Esophagus muscularis mucosa (tissue), 4 donors: Measurements from ENCODE around the gene ALKBH1. TPM values are rescaled to one million over a fixed set of nuclear protein-coding genes. Genes with fewer than 3 reads are reported as not detected.
"Not testable (repeated sequence)": the region's sequence is repeated elsewhere in the genome, so short reads cannot be mapped to it uniquely, and the experiment has no call there.

Source experiments
- DNase-seq: peaks from one replicate; pipeline ENCODE4 v3.0.0-alpha.2; 2017; ENCODE audit errors: extremely low spot score
- H3K27ac ChIP-seq, 4 donors: fragments of 200-600 bp; sonication (generic); replicated peaks in 1 of 4; 1 replicate in 3 of 4; 2 replicates in 1 of 4; pipeline ENCODE4 v1.5.1; 2016 to 2019; ENCODE audit warnings: mild to moderate bottlenecking in 1 of 4
- H3K27me3 ChIP-seq, 4 donors: fragments of 200-600 bp; sonication (generic); one replicate each; pipeline versions ENCODE4 v1.5.1 to v1.6.0; 2016 to 2019
- H3K36me3 ChIP-seq, 4 donors: fragments of 200-600 bp; sonication (generic); one replicate each; pipeline ENCODE4 v1.5.1; 2016 to 2019
- H3K4me1 ChIP-seq, 4 donors: fragments of 200-600 bp; sonication (generic); one replicate each; pipeline ENCODE4 v1.5.1; 2016 to 2019
- H3K4me3 ChIP-seq, 4 donors: fragments of 200-600 bp; sonication (generic); 1 replicate in 2 of 4; 2 replicates in 2 of 4; pipeline ENCODE4 v1.5.1; 2016 to 2019; ENCODE audit warnings: mild to moderate bottlenecking in 4 of 4, moderate library complexity in 1 of 4
- H3K9me3 ChIP-seq, 4 donors: fragments of 200-600 bp; sonication (generic); 1 replicate in 3 of 4; 2 replicates in 1 of 4; pipeline ENCODE4 v1.5.1; 2016 to 2019
- EP300 ChIP-seq: sonication (generic); formaldehyde crosslinking; IDR thresholded peaks from one replicate; pipeline ENCODE4 v1.6.1; 2017; ENCODE audit warnings: antibody characterized with exemption
- POLR2A ChIP-seq: fragments of 450-650 bp; IDR thresholded peaks from one replicate; pipeline ENCODE4 v1.6.1; 2017; ENCODE audit warnings: antibody characterized with exemption, moderate library complexity, mild to moderate bottlenecking, low read depth
- POLR2AphosphoS5 ChIP-seq, 2 donors: sonication (generic); formaldehyde crosslinking; IDR thresholded peaks; one replicate each; pipeline ENCODE4 v1.6.1; 2017; ENCODE audit warnings: antibody characterized with exemption in 2 of 2
- WGBS: methylation state at CpG from one replicate; pipeline ENCODE4 v1.1.5; 2018; 5-methylcytosine and 5-hydroxymethylcytosine counted together
- intact Hi-C: fragments of 100-400 bp; cut with DNase I; formaldehyde crosslinking; loops from one replicate; pipeline ENCODE4 v1.15.1; 2023
- total RNA-seq, 4 donors: library from RNA; depleted of rRNA; stranded (reverse); fragments of >200 nt; gene quantifications; one replicate each; pipeline versions ENCODE4 v1.1.0 to v1.2.1, GENCODE V29; 2016
- TF ChIP-seq, protein P1 (sequence below), 3 experiments: fragments of 200-600 bp in 2 of 3; fragments of 450-650 bp in 1 of 3; sonication (generic) in 2 of 3; IDR thresholded peaks; one replicate each; pipeline ENCODE4 v1.5.1; 2017 to 2019; ENCODE audit warnings: antibody characterized with exemption in 3 of 3, mild to moderate bottlenecking in 2 of 3, moderate library complexity in 1 of 3

The ALKBH1 gene
- total RNA-seq, 4 donors from 2014 or later, result 8.0 to 13.3 (median 11.8) TPM

DNA sequence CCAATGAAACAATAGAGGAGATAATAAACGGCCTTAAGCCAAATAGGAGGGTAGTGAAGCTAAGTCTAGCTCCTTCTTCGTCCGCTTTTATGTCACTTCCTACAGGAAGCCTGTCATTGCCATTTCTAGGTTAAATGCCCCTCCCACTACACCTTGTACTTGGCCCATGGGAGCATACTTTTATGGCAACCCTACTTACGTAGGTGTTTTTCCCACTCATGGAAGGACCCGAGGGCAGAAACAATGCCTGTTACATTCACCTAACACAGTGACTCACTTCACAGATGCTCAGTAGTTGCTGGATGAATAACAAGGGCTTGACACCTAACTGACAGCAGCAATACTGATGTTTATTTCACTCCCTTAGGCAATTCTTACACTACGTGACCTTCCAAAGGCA is 44.5 kb downstream of the ALKBH1 start:
- 81% methylated on average over 6 of the region's 6 CpGs for WGBS

DNA sequence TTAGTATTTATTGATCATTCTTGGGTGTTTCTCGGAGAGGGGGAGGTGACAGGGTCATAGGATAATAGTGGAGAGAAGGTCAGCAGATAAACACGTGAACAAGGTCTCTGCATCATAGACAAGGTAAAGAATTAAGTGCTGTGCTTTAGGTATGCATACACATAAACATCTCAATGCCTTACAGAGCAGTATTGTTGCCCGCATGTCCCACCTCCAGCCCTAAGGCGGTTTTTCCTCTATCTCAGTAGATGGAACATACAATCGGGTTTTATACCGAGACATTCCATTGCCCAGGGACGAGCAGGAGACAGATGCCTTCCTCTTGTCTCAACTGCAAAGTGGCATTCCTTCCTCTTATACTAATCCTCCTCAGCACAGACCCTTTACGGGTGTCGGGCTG is 46.3 kb downstream of the ALKBH1 start:
- H3K4me3 ChIP-seq, H3K4me1 ChIP-seq, intact Hi-C loops, DNase-seq, H3K27ac ChIP-seq, H3K9me3 ChIP-seq, H3K27me3 ChIP-seq, H3K36me3 ChIP-seq: not testable (repeated sequence)
- 78% methylated on average over 9 of the region's 9 CpGs for WGBS

More for the DNA sequence above, 44.5 kb downstream of the ALKBH1 start:
- Histone ChIP-seq H3K9me3 (no peaks in the 10 kb centered on the region), H3K27ac (peak overlapping the region in 3 of 4 donors; percentile 4 to 37 (median 12)), H3K4me3 (no peak overlapping the region), H3K36me3 (no peaks in the 10 kb centered on the region), H3K4me1 (no peaks in the 10 kb centered on the region), H3K27me3 (no peaks in the 10 kb centered on the region)
- no peak for DNase-seq
- TF ChIP-seq EP300, result no peak
- TF ChIP-seq POLR2AphosphoS5 (IDR thresholded peaks at IDR 0.05), result peak in 1 of 2 donors; percentile 56
- intact Hi-C loops, result no loop called here

DNA sequence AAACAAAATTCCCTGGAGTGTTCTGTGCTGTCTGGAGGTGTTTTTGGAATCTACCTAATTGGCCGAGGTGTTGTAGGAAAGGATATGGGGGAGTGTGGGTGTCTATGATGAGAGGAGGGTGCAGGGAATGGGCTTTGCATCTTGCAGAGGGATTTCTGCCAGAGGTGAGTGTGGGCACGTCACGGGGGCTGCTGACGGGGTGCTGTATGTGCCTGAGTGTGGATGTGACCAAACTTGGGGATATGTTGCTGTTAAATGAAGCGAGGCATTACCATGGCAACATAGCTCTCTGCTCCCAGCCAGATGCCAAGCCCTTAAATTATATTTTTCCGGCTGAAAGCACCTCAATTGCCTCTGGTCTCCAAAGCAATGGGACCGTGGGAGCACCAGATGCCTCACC is 47.1 kb downstream of the ALKBH1 start:
- 84% methylated on average over 7 of the region's 7 CpGs for WGBS
- intact Hi-C loops, result no loop called here
- Histone ChIP-seq H3K36me3 (no peaks in the 10 kb centered on the region), H3K27me3 (no peaks in the 10 kb centered on the region), H3K9me3 (no peaks in the 10 kb centered on the region), H3K27ac (no peak overlapping the region), H3K4me3 (no peak overlapping the region), H3K4me1 (no peaks in the 10 kb centered on the region)
- TF ChIP-seq, protein P1, sequence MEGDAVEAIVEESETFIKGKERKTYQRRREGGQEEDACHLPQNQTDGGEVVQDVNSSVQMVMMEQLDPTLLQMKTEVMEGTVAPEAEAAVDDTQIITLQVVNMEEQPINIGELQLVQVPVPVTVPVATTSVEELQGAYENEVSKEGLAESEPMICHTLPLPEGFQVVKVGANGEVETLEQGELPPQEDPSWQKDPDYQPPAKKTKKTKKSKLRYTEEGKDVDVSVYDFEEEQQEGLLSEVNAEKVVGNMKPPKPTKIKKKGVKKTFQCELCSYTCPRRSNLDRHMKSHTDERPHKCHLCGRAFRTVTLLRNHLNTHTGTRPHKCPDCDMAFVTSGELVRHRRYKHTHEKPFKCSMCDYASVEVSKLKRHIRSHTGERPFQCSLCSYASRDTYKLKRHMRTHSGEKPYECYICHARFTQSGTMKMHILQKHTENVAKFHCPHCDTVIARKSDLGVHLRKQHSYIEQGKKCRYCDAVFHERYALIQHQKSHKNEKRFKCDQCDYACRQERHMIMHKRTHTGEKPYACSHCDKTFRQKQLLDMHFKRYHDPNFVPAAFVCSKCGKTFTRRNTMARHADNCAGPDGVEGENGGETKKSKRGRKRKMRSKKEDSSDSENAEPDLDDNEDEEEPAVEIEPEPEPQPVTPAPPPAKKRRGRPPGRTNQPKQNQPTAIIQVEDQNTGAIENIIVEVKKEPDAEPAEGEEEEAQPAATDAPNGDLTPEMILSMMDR (IDR thresholded peaks at IDR 0.05), result no peak
- TF ChIP-seq POLR2AphosphoS5 (IDR thresholded peaks at IDR 0.05) (no peak), POLR2A (no peak), EP300 (no peak)
- DNase-seq, result no peak

DNA sequence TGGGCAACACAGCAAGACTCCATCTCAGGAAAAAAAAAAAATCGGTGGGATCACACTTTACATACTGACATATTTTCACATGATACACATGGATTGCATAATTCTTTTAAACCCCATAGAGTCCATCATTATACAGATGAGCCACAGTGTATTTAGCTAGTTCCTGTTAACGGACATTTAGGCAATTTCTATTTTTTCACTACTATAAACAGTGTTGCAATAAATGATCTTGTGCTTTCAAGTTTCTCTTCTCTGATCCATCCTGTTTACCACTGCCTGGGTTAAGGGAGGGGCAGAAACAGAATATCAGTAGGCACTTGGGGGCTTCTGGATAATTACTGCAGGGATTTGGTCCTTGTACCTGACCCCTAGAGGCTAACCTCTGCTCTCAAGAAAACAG is 48.0 kb downstream of the ALKBH1 start:
- H3K4me3 ChIP-seq, result no peak overlapping the region
- TF ChIP-seq POLR2A (no peak), EP300 (no peak), POLR2AphosphoS5 (IDR thresholded peaks at IDR 0.05) (no peak)
- TF ChIP-seq, protein P1 (IDR thresholded peaks at IDR 0.05), result no peak
- peaks cover 0 to 5% (median 0%) of the 10 kb centered on the region in 4 donors for H3K4me1 ChIP-seq
- H3K27ac ChIP-seq, result no peak overlapping the region
- intact Hi-C loops, result no loop called here
- no peaks in the 10 kb centered on the region for H3K27me3 ChIP-seq
- 70% methylated on average over 2 of the region's 2 CpGs for whole genome bisulfite sequencing
- DNase-seq, result no peak
- H3K9me3 ChIP-seq, result no peaks in the 10 kb centered on the region
- H3K36me3 ChIP-seq, result no peaks in the 10 kb centered on the region

DNA sequence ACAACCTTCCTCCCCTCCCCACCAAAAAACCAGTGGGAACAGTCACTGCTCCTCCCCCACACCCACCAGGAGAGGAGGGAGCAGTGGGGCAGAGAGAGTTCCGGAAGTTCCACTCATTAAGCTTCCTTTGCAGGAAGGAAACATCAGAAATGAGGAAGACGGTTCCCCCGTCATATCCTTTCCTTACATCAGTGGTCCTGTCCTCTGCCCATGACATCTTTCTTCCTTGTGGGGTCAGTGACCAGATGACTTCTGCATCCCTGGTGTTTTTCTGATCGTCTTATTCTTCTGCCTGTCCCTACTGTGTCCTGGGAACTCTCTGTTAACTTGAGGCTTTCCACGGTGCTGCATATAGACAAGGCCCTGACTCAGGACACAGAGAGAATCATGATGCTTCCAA is 50.5 kb downstream of the ALKBH1 start:
- intact Hi-C loops, result no loop called here
- Histone ChIP-seq H3K4me1 (peaks cover 0 to 5% (median 0%) of the 10 kb centered on the region in 4 donors), H3K9me3 (no peaks in the 10 kb centered on the region), H3K4me3 (no peak overlapping the region), H3K27me3 (no peaks in the 10 kb centered on the region), H3K27ac (no peak overlapping the region), H3K36me3 (no peaks in the 10 kb centered on the region)
- WGBS, result 61% methylated on average over 5 of the region's 5 CpGs
- TF ChIP-seq, protein P1 (IDR thresholded peaks at IDR 0.05), result no peak
- no peak for TF ChIP-seq EP300
- TF ChIP-seq POLR2AphosphoS5 (IDR thresholded peaks at IDR 0.05), result peak in 1 of 2 donors; percentile 44
- no peak for TF ChIP-seq POLR2A
- DNase-seq, result no peak

DNA sequence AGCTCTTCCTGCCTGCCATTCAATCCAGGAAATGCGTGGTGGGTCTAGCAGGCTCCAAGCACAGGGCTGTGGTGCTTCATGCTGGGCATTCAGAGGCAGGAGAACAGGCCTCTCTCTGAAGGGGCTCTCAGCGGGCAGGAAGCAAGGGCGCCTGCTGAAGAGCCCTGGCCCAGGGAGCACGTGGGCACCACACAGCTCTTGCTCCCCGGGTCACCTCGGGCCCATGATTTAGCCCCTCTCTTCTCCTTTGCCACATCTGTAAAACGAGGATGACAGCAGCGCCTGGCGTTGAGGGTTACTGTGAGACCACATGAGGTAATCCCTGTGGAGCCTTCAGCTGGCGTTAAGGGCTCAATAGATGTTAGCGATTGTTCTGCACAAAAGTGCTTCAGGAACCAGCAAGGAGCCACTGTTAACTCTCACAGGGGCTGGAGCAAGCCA is 53.8 kb downstream of the ALKBH1 start:
- no peak for TF ChIP-seq POLR2AphosphoS5 (IDR thresholded peaks at IDR 0.05)
- TF ChIP-seq, protein P1 (IDR thresholded peaks at IDR 0.05), result no peak
- no peak for TF ChIP-seq POLR2A
- no peak for DNase-seq
- Histone ChIP-seq H3K36me3 (no peaks in the 10 kb centered on the region), H3K9me3 (no peaks in the 10 kb centered on the region), H3K4me3 (no peak overlapping the region), H3K27me3 (no peaks in the 10 kb centered on the region), H3K27ac (no peak overlapping the region), H3K4me1 (peaks cover 0 to 5% (median 0%) of the 10 kb centered on the region in 4 donors)
- intact Hi-C loops, result no loop called here
- WGBS, result no CpG with 5 or more reads among the region's 11 CpGs
